NCI-H526 treated with DMSO at 0.1 percent for 48 hours (cell line): ENCODE measurements around the gene ANKRD10.

Experiments
- DNase-seq: peaks from one replicate; lab custom pipeline; 2025; lab: John Stamatoyannopoulos, UW

Gene ANKRD10

DNA sequence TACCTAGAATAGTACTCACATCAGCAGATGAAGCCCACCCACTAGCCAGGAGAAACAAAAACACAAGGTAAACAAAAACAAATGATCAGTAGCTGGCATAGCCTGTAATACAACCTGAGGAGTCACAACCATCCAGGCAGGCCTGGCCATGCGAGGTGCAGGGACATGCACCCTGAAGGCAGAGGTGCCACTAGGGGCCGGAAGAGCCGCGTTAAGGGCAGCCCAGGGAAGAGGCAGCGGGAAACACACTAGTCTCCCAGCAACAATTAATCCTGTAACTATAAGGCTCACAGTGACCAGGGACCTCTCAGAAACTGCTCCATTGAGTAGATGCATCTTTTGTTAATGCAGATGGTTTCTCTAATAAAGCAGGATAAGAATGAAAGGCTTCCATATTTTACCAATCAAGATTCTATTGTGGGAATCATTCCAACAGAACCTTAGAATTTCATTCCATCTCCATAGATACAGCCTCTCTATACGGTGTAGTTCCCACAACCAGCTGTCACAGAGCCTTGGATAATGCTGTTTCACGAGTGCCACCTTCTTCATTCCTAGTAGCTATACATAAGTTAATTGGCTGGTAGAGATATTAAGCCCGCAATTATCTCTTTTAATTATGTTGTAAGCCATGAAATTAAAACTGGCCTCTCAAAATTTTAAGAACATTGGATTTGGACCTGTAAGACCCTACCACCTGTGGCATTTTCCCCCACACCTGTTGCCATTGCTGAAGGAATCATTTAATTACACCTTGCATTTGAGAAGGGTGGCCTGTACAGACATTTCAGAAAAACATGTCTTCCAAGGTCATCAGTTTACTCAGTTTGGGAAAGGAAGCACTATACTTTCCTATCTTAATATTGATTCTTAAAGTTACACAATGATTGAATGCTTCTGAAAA lies 28.7 kb downstream of the ANKRD10 start:
- DNase-seq: no peak

DNA sequence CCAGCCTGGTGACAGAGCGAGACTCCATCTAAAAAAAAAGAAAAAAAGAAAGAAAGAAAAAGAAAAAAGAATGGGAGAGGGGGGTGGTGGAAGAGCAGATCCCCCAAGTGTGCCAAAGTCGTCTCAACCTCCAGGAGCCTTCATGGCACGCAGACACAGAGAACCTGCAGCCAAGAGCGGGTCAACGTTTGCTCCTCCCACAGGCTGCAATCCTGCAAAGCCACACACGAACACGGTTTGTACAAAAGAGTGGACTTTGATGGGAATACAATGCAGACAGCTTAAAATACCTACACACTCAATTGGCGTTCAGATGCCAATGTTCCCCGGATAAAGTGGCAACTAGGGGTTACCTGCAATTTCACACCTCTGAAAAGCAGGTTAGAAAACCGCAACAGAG lies 29.4 kb downstream of the ANKRD10 start:
- no peak for DNase-seq

DNA sequence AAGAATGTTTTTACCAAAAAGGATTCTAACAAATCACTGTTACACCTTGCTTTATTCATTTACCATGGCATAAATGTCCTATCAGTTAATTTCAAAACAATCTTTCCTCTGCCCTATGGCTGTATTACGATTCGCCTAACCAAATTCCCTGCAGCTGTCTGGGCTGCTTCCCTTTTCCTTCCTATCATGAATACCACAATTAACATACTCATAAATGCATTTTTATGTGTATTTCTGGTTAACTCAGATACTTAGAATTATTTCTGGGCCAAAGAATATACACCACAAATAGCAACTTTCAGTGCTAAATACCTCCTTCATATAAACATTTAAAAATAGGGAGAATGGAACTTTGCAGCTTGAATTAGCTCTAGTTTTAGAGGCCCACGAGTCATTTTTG lies 30.4 kb downstream of the ANKRD10 start:
- DNase-seq: no peak

DNA sequence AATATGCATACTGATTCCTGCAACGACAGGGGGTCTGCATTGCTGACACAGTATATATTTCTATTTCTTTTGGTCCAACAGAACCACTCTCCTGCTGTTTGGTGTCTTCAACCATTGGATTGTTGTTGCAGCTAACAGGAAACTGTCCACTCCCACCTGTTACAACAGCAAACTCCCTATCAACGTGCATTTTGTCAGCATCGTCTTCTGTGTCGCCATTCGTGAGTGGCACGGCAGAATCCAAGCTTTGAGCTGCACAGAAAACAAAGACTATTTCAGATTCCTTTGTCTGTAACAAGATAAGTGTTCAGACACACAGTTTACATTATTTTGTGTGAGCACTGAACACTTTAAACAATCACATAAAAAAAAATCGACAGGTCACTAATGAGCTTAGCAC lies 31.3 kb downstream of the ANKRD10 start:
- DNase-seq: no peak

DNA sequence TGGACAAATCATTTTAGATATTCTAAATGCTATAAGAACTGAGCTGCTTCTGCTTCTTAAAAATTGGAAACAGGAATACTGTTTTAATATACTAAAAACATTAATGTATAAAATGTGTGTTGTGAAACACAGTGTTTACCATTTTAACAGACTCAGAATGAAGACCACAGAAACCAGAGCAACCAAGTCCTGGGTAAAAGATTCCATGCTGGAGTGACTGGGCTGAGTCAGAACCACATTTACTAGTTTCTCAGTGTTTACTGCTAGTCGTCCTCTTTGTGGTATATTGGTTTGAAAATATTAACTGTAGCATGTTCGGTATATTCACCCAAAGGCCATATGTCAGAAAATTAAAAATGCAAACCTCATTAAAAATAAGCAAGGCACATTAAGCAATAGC lies 31.9 kb downstream of the ANKRD10 start:
- DNase-seq: no peak

DNA sequence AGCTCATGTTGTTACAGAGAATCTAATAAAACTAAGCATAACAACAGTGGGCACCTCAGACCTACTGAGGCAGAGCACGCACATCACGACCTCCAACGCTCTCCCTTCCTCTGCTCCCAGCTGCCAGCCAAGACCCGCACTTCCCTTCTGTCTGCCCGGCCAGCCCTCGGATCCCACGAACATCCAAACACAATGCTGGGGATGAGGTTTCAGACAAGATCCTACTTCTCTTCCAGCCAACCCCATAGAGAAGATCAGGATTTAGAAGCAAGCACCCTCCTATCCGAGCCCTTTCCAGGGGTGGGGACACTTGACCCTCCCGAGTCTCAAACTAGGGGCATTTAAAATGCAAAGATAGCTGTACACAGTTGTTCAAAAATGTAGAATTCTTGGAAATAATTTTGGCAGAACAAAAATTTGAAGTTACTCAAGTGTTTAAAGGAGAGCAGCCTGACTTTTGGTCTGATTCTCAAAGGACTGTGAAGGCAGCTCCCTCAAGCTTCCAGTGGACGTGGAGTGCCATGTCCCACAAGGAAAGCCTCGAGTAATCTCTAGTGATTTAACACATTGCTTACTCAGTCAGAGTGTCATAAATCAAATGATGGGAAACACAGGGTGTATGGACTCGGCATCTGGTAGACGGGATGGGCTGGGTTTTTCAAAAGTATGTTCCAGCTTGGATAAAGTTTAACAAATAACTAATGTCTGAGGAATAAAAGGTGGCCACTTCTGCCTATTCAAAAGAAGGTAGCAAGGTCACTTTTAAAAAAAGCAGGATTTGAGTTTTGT lies 32.8 kb downstream of the ANKRD10 start:
- DNase-seq: no peak

DNA sequence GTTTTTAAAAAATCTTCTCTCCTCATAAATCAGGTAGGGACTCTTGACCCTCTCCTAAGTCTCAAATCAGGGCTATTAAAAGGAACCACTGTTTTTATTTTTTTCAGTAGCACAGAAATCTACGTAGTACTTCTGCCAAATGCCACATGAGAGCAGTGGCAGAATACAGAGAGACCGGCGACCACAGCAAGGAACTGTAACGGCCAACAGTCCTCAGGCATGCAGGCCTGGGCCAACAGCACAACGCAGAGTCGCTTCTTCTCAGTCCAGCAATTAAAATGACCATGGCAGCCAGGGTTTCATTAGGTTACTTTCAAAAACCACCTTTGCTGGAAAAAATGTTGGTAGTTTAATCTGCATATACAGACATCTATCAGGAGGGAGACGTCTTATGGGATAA lies 34.2 kb downstream of the ANKRD10 start:
- DNase-seq: no peak

DNA sequence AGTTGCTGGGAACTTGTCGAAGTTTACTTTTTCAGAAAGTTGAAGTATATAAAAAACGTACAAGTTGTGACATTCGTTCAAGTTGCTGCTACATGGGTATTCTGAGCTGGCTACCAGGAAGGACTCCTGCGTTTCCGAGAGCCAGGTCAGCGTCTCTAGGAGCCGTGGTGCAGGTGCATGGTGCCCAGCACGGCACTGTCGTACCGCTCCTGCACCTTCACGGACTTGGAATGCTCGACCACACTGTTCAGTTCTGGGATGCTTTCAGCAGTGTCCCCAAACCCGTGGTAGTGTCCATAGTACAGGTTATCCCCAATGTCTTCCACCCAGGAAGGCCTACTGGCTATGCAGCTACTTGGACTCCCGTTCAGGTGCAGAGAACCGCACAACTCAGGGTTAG lies 35.4 kb downstream of the ANKRD10 start:
- no peak for DNase-seq

DNA sequence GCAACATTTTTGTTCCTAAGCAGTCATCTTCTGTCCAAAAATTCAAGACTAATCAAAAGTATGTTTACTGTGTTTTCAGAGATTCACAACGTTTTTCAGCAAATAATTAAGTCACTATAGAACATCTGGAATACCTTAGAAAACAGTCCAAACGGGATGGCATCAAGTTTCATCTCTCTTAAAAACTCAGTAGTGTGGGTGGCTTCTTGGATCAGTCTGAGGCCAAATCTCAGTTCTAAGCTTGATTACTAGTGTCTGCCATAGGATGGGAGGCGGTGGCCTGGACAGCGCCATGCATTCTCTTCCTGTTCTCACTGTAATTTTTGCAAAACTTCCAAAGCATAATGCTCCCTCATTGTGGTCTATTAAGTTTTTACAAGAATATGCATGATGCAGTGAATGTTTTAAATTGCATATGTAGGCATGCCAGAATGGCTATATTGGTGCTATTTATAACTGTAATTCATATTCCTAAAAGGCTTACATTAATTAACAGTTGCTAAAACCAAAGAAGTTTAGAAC lies 37.1 kb downstream of the ANKRD10 start:
- DNase-seq: no peak

DNA sequence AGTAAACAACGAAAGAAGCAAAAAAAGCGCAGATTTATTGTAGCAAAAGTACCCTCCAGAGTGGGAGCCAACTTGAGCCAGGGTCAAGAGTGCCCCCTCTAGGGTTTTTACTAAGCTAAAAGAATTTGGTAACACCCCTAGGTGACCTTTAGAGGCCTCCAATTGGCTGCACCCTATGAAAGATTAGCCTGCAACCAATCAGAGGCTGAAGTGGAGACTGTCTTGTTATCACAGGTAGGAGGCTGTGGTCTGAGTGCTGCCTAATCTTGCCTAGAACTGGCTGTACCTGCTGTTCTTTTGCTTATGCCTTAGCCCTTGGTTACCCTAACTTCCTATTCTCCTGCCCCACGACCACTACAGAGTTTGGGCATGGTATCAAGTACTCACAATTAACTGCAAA lies 38.3 kb downstream of the ANKRD10 start:
- no peak for DNase-seq

DNA sequence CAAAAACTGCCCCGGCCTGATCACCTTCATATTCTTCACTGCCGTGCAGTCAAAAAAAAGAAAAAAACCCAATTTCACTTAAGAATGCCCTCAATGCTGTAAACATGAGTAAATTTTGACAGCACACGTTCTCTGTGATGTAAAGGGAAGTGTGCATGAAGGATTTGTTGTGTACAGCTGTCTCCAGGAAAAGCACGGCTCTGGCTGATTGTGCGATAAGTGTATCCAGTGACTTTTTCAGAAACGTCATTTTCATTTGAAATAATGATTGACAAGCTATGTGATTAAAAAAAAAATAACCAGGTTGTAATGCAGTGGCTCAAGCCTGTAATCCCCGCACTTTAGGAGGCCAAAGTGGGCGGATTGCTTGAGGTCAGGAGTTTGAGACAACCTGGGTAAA lies 39.6 kb downstream of the ANKRD10 start:
- no peak for DNase-seq

DNA sequence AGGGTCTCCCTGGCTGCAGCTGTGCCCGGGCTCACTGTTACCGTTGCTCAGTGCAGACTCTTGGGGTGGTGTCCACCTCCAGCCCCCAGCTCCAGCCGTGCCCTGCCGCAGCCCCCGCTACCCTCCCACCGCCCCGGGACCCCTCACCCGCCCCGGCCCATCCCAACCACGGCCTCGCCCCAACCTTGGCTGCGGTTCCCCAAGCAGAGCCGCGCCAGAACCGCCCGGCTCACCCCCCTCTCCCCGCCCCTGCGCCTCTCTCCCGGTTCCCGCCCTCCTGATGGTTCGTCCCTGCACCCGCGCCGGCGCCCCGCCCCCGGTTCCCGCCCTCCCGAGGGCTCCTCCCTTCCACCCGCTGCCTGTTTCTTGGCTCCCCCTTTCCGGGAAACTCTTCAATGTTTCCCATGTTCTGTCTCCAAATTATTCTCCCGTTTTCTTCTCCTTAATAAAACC lies 40.3 kb downstream of the ANKRD10 start:
- DNase-seq: peak; percentile 53

DNA sequence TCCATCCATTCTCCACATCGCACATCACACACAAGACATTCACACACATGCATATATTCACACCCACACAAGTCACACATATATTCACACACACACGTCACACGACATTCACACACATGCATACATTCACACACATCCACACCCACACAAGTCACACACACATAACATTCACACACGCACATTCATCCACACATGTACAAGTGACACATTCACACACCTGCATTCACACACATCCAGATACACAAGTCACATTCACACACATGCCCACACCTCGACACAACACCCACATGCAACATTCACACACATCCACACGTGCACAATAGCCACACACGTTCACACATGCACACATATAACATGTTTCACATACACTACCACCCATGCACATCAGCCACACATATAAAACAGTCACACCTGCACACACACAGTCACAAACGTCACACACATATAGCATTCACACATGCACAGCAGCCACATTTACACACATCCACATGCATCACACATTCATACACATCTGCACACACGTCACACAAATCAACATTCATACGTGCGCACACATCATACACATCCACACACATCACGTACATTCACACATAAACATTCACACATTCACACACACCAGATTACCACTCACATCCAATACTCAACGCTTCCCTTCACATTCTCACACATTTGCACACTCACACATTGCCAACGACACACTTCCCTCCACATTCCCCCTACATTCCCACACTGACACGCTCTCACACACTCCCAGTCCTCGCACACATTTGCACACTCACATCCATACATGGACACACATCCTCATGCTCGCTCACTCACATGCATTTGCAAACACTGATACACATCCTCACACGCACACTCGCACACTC lies 41.0 kb downstream of the ANKRD10 start:
- DNase-seq: no peak

DNA sequence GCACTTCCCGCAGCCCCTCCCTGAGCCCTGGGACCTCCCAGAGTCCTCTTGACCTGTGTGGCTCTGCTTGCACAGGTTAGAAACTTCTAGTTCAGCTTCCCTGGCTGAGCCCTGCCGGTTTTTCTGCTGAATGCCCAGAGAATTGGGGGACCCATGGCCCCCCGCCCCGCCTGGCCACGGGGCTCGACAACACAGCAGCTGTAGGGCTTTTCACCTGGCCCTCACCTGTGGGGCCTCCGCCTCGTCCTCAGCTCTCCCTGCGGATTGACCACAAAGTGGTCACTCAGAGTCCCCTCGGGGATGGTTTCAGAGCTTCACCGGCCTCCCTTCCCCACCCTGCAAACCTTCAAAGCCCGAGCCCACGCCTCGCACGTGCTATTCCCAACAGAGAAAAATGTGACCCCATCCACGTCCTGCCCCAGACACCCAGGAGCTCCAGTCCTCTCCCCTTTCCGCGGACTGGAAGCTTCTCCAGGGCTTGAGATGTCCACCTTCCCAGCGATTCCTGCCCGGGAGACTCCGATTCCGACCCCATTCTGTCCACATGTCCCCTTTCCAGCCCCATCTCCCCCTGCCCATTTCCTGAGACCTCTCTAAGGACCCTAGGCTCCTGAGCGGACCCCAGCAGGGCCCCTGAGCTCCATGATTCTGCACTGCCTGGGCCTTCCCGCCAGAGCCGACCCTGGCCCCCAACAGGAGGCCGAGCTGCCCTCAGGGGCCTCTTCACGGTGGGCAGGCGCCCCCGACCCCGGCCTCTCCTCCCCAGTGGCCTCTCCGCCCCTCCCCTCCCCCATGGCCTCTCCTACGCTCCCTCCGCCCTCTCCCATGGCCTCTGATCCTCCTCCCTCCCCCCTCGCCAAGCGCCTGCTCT lies 41.9 kb downstream of the ANKRD10 start:
- DNase-seq: no peak

DNA sequence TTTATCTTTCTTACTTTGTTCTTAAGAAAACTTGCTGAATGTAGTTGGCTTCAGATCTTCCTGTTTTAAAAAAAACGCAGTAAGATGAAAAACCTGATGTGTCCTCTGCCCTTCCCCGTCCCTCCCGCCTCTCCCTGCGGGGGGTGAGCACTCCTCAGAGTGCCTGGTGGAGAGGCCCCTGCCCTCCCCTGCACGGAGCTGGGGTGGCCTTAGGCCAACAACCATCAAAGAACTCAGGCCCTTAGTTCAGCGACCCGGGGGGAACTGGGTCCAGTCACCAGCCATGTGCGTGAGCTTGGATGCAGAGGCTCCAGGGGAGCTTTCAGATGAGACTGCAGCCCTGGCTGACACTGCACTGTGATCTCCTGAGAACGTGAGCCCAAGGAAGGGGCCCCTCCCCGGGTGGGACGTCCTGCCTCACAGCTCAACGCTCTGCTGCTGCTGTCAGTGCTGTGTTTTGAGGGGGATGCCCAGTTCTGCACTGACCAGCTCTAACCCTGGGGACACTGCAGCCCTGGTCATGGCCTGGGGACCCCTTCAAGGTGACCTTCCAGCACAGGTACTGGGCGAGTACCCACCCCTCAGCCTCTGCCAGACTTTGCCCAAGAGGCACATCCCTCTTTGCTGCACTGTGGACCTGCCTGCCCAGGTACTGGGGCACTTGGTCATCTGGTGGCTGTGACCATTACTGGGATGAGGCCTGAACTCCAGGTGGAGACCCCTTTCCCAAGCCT lies 42.7 kb downstream of the ANKRD10 start:
- no peak for DNase-seq

DNA sequence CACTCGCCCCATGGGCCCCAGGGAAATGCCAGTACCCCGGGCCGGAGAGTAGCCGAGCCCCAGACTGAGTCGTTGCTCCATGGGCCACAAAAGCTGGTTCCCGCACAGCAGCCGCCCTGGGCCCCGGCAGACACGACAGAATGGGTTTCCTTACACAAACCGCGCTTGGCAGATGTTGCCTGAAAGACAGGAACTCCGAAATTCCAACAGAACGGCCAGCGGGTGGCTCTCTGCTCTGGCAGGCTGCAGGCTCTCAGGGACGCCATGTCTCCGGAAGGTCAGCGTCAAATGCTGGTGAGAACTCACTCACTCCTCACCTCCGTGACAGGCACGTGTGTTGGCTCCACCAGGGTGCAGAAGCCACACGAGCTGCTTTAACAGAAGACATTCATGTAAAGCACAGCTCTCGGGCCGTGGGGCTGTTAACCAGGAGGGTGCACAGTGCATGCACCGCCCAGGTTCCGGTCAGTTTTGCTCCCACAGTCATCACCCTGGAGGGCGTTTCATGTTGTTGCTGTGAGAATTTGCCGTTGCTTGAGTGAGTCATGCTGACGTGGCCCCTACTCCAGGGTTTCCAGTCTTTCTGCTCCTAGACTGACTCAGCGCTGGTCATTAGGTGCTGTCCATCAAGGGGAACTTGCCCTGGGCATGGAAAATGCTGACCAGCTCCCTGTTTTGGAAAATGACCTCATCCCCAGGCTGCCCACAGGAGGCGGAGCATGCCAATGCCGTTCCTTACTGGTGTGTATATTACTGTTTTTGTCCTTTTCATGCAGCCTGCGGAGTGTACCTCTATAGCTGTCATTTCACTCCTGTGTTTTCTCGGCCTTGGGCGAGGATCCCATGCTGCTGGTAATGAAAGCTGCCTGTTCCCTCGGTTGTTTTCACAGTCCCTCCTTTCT lies 44.8 kb downstream of the ANKRD10 start:
- DNase-seq: no peak

DNA sequence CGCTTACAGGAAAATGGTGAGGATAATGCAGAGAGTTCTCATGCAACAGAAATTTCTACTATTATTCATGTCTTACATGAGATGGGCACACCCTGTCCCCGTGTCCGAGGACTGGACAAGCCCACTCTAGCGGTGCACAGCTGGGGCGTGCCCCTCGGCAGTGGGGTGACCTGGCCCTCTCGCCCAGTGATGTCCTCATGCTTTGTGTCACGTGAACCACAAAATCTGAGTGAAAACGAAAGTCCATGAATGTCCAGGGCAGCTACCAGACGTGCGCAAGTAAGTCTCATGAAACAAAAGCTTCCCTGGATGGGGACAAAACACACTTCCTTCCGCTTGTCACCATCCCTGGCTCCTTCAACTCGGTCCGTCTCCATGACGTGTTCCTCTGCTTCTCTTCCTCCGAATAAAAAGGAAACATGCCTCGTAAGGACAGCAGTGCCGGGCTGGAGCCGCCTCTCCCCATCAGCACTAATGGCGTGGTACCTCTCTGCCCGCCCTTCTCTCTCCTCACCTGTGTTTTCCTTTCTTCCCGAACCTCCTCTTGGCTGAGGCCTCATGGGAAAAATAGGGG lies 45.6 kb downstream of the ANKRD10 start:
- no peak for DNase-seq

DNA sequence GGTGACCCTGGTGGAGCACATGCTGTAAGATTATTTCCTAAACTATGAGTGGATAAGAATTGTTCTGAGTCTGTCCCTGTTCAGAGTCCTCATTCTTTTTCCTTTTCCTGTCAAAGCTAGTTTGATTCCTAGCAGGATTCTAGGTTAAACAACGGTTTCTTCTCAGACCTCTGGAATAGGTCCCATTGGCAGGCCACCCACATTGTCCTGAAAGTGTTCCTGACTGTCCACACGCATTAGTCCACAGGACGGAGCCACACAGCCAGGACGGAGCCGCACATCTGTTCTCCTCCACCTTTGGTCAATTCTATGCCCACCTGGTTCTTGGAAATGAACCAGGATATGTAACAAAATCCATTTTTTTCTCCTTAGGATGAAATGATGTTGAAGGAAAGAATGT lies 46.1 kb downstream of the ANKRD10 start:
- DNase-seq: no peak

DNA sequence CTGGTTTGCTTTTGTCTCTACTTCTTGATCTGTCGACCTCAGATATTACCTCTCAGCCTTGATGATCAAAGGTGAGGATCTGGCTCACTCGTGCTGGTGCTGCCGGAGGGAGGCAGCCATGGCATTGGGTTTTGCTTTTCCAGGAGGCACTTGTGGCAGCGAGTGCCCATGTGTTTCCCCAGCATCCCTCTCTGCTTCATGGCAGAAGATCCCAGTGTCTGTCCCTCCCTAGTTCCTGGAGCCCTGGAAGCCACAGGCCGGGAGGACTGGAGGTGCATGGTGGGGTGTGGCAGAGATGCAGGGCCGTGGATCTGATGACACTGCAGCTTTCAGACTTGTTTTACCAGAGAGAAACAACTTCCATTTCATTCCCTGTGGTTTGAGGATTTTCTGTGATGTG lies 47.5 kb downstream of the ANKRD10 start:
- no peak for DNase-seq
